ENCODE measurements around the gene LPXN.
A peak's percentile ranks its signal among the peaks of the same experiment; 100 is the strongest.

Gene LPXN

GRCh38 chr11:58511636-58512035, 64.0 kb downstream of the LPXN start:
- DNase-seq, result no peak

- no peak for DNase-seq
Measured at GRCh38 chr11:58509748-58510147, 65.9 kb downstream of the LPXN start.

GRCh38 chr11:58508814-58509213, 66.8 kb downstream of the LPXN start:
- no peak for DNase-seq

- no peak for DNase-seq
Measured at GRCh38 chr11:58508005-58508404, 67.7 kb downstream of the LPXN start, which contains the start of gene OR5B21. OR5B21 (minus strand) TSS chr11:58508105; CDS start chr11:58508105, 0 bp downstream.

GRCh38 chr11:58507355-58507754, 68.3 kb downstream of the LPXN start:
- DNase-seq, result no peak

- no peak for DNase-seq
Measured at GRCh38 chr11:58506935-58507334, 68.7 kb downstream of the LPXN start.

GRCh38 chr11:58505849-58506248, 69.8 kb downstream of the LPXN start:
- DNase-seq, result no peak

GRCh38 chr11:58504232-58504631, 71.4 kb downstream of the LPXN start:
- DNase-seq, result no peak

GRCh38 chr11:58503361-58503856, 72.2 kb downstream of the LPXN start:
- DNase-seq, result no peak

GRCh38 chr11:58502004-58502403, 73.7 kb downstream of the LPXN start:
- DNase-seq, result no peak

GRCh38 chr11:58498464-58498863, 77.2 kb downstream of the LPXN start:
- no peak for DNase-seq

- DNase-seq, result no peak
Measured at GRCh38 chr11:58497951-58498350, 77.7 kb downstream of the LPXN start.

GRCh38 chr11:58495906-58496305, 79.8 kb downstream of the LPXN start:
- DNase-seq, result no peak

- no peak for DNase-seq
Measured at GRCh38 chr11:58494101-58494500, 81.6 kb downstream of the LPXN start.

GRCh38 chr11:58493676-58494075, 82.0 kb downstream of the LPXN start:
- no peak for DNase-seq

- peak; percentile 43 for DNase-seq
Measured at GRCh38 chr11:58490827-58491226, 84.8 kb downstream of the LPXN start.

GRCh38 chr11:58487170-58487569, 88.5 kb downstream of the LPXN start:
- DNase-seq, result no peak

GRCh38 chr11:58485961-58486360, 89.7 kb downstream of the LPXN start:
- DNase-seq, result no peak

Data from NCI-H146 (cell line).